Smooth muscle cell (in vitro differentiated cells): ENCODE results near the gene MAP3K5. TPM values are rescaled to one million over a fixed set of nuclear protein-coding genes. Genes with fewer than 3 reads are reported as not detected.

ENCODE experiments used
- DNase-seq: peaks from one replicate; lab custom pipeline; 2025; ENCODE audit not compliant: unreplicated experiment; lab: John Stamatoyannopoulos, UW
- H2AFZ ChIP-seq: fragments of 200-600 bp; sonication (generic); 2 replicates; pipeline ENCODE4 v1.6.0; 2016; ENCODE audit warnings: antibody characterized with exemption, low read depth, mild to moderate bottlenecking
- H3F3A ChIP-seq: fragments of 200-600 bp; sonication (generic); 2 replicates; pipeline ENCODE4 v1.6.0; 2017; ENCODE audit warnings: antibody characterized with exemption, low read depth
- H3K27ac ChIP-seq: fragments of 200-600 bp; sonication (generic); 2 replicates; pipeline ENCODE4 v1.5.1; 2016; ENCODE audit warnings: low read depth, mild to moderate bottlenecking
- H3K27me3 ChIP-seq: fragments of 200-600 bp; sonication (generic); 2 replicates; pipeline ENCODE4 v1.6.1; 2016; ENCODE audit warnings: low read depth, mild to moderate bottlenecking
- H3K36me3 ChIP-seq: fragments of 200-600 bp; sonication (generic); 2 replicates; pipeline ENCODE4 v1.5.1; 2016; ENCODE audit warnings: low read depth
- H3K4me1 ChIP-seq: fragments of 200-600 bp; sonication (generic); 2 replicates; pipeline ENCODE4 v1.5.1; 2016; ENCODE audit warnings: low read depth
- H3K4me2 ChIP-seq: fragments of 200-600 bp; sonication (generic); 2 replicates; pipeline ENCODE4 v1.6.0; 2016; ENCODE audit warnings: mild to moderate bottlenecking
- H3K4me3 ChIP-seq: fragments of 200-600 bp; sonication (generic); 2 replicates; pipeline ENCODE4 v1.5.1; 2016; ENCODE audit warnings: mild to moderate bottlenecking
- H3K79me2 ChIP-seq: fragments of 200-600 bp; sonication (generic); 2 replicates; pipeline ENCODE4 v1.6.0; 2016; ENCODE audit warnings: low read depth, mild to moderate bottlenecking
- H3K9ac ChIP-seq: fragments of 200-600 bp; sonication (generic); 2 replicates; pipeline ENCODE4 v1.6.0; 2016; ENCODE audit warnings: low read depth
- H3K9me3 ChIP-seq: fragments of 200-600 bp; sonication (generic); replicated peaks from 2 replicates; pipeline ENCODE4 v1.5.1; 2016; ENCODE audit warnings: low read depth
- H4K20me1 ChIP-seq: fragments of 200-600 bp; sonication (generic); 2 replicates; pipeline ENCODE4 v1.6.0; 2016; ENCODE audit warnings: low read depth
- WGBS: methylation state at CpG from one replicate; pipeline ENCODE4 v1.1.7; 2016; ENCODE audit warnings: low lambda C conversion rate; 5-methylcytosine and 5-hydroxymethylcytosine counted together
- polyA plus RNA-seq: library from polyadenylated mRNA; unstranded; fragments of >200 nt; fragmentation: Nextera tagmentation; extraction: Ambion mirVana; gene quantifications from 2 replicates; pipeline ENCODE4 v1.2.1, GENCODE V29; 2016
- total RNA-seq: library from RNA; depleted of rRNA; stranded (reverse); fragments of >200 nt; gene quantifications from 2 replicates; pipeline ENCODE4 v1.2.3, GENCODE V29; 2014
- TF ChIP-seq, protein P1 (sequence below): fragments of 200-600 bp; sonication (generic); IDR thresholded peaks from 2 replicates; pipeline ENCODE4 v1.5.1; 2017; ENCODE audit warnings: borderline replicate concordance, mild to moderate bottlenecking, antibody characterized with exemption; ENCODE audit not compliant: insufficient read depth, poor library complexity, severe bottlenecking

The MAP3K5 gene
- total and polyA plus RNA-seq, 2 experiments from 2014 or later: 0.93 to 2.1 TPM

GRCh38 chr6:136786658-136787057, 5.6 kb downstream of the MAP3K5 start:
- no peaks in the 10 kb centered on the region for H3K9me3 ChIP-seq
- TF ChIP-seq, protein P1, sequence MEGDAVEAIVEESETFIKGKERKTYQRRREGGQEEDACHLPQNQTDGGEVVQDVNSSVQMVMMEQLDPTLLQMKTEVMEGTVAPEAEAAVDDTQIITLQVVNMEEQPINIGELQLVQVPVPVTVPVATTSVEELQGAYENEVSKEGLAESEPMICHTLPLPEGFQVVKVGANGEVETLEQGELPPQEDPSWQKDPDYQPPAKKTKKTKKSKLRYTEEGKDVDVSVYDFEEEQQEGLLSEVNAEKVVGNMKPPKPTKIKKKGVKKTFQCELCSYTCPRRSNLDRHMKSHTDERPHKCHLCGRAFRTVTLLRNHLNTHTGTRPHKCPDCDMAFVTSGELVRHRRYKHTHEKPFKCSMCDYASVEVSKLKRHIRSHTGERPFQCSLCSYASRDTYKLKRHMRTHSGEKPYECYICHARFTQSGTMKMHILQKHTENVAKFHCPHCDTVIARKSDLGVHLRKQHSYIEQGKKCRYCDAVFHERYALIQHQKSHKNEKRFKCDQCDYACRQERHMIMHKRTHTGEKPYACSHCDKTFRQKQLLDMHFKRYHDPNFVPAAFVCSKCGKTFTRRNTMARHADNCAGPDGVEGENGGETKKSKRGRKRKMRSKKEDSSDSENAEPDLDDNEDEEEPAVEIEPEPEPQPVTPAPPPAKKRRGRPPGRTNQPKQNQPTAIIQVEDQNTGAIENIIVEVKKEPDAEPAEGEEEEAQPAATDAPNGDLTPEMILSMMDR: no peak
- H2AFZ ChIP-seq: no peak overlapping the region
- no peaks in the 10 kb centered on the region for H3K79me2 ChIP-seq
- DNase-seq: no peak
- peaks cover 20% of the 10 kb centered on the region for H3K27me3 ChIP-seq
- H3K27ac ChIP-seq: no peak overlapping the region
- H3K4me3 ChIP-seq: no peak overlapping the region
- H3K9ac ChIP-seq: no peak overlapping the region
- no peaks in the 10 kb centered on the region for H3K36me3 ChIP-seq
- peaks cover 6% of the 10 kb centered on the region for H3K4me1 ChIP-seq
- 92% methylated on average over 6 of the region's 6 CpGs for WGBS
- no peaks in the 10 kb centered on the region for H4K20me1 ChIP-seq
- peaks cover 8% of the 10 kb centered on the region for H3F3A ChIP-seq
- H3K4me2 ChIP-seq: no peak overlapping the region

GRCh38 chr6:136784910-136785746, 7.1 kb downstream of the MAP3K5 start:
- Histone ChIP-seq H3K4me2 (no peak overlapping the region), H3K4me1 (no peaks in the 10 kb centered on the region)
- 88% methylated on average over 10 of the region's 10 CpGs for WGBS

GRCh38 chr6:136784271-136784664, 8.0 kb downstream of the MAP3K5 start:
- Histone ChIP-seq H2AFZ (no peak overlapping the region), H3K4me2 (no peak overlapping the region), H3K27ac (no peak overlapping the region), H3K79me2 (no peaks in the 10 kb centered on the region), H3K9ac (no peak overlapping the region), H3K4me1 (no peaks in the 10 kb centered on the region), H3K36me3 (no peaks in the 10 kb centered on the region), H3K4me3 (no peak overlapping the region), H3F3A (no peaks in the 10 kb centered on the region), H4K20me1 (no peaks in the 10 kb centered on the region), H3K9me3 (no peaks in the 10 kb centered on the region), H3K27me3 (no peaks in the 10 kb centered on the region)
- WGBS: 93% methylated on average over 8 of the region's 8 CpGs
- no peak for DNase-seq
- TF ChIP-seq, protein P1: no peak

More at GRCh38 chr6:136784910-136785746, 7.1 kb downstream of the MAP3K5 start:
- Histone ChIP-seq H3K27me3 (peaks cover 5% of the 10 kb centered on the region), H3K9me3 (no peaks in the 10 kb centered on the region), H3K9ac (no peak overlapping the region), H3F3A (no peaks in the 10 kb centered on the region), H4K20me1 (no peaks in the 10 kb centered on the region), H3K4me3 (no peak overlapping the region), H3K36me3 (no peaks in the 10 kb centered on the region), H2AFZ (no peak overlapping the region), H3K79me2 (no peaks in the 10 kb centered on the region), H3K27ac (no peak overlapping the region)
- DNase-seq: no peak
- TF ChIP-seq, protein P1: no peak
